NT2/D1 (cell line): Measurements from ENCODE around the gene DCDC2C.

Experiments used
- SUZ12 ChIP-seq: IDR thresholded peaks from 2 replicates; pipeline ENCODE4 v1.6.1; 2011; ENCODE audit not compliant: insufficient read length, insufficient read depth; ENCODE audit errors: extremely low read depth
- YY1 ChIP-seq: IDR thresholded peaks from 2 replicates; pipeline ENCODE4 v1.6.1; 2011; ENCODE audit not compliant: insufficient read length, insufficient read depth

GRCh38 chr2:3755277-3755676, 51.9 kb downstream of the DCDC2C start:
- TF ChIP-seq SUZ12 (no peak), YY1 (no peak)
